GM19328 (cell line): ENCODE measurements around the gene FNDC5.

Source experiments
- ATAC-seq: cut with Tn5 transposase; IDR thresholded peaks from one replicate; pipeline ENCODE4 v1.9.1; 2021; ENCODE audit warnings: mild to moderate bottlenecking, moderate library complexity; ENCODE audit not compliant: unreplicated experiment

Gene FNDC5

DNA sequence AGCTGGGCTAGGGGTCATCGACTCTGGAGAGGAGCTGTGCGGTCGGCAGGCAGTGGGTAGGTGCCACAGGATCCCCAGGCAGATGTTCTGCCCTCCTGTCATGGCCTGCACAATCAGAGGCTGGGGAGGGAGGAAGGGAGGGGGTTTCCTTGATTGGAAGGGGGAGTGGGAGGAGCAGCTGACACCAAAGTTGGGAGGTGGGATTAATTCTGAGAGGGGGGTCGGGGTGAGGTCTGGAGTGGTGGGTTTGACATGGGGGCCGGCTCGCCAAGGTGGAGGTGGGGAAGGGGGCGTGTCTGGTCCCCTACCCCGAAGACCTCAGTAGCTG, 14.9 kb upstream of the FNDC5 start:
- no peak for ATAC-seq

DNA sequence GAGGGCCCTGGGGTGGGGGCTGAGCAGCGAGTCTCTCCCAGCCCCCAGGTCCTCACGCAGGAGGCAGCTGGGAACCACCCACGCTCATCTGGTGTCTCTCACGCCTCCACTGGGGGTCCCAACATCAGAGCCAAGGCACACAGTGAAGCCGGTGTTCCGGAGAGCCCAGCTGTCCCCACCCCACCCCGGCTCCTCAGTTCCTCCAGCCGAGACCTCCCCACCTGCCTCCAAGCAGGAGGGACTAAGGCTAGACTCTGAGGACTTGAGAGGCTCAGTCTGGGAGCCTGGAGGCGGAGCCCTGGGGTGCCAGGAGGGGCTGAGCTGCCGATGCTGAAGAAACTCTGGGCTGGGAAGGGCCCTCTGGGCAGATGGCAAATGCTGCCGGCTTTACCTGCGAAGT, 14.0 kb upstream of the FNDC5 start:
- ATAC-seq, result no peak

DNA sequence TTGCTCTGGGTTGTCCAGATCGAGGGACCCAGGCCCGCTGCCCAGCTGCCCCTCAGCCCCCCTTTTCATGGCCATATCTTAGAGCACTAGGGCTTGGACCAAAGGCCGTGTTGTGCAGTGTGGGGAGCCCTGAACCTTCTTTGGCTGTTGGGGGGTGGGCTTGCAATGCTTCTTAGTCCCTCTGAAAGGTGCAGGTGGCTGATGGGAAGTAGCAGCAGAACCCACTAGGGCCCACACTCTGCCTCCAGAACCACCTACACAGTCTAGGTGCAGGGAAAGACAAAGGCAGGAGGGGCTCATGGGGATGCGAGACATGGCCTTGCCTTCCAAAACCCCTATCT, 13.3 kb upstream of the FNDC5 start:
- ATAC-seq, result no peak

DNA sequence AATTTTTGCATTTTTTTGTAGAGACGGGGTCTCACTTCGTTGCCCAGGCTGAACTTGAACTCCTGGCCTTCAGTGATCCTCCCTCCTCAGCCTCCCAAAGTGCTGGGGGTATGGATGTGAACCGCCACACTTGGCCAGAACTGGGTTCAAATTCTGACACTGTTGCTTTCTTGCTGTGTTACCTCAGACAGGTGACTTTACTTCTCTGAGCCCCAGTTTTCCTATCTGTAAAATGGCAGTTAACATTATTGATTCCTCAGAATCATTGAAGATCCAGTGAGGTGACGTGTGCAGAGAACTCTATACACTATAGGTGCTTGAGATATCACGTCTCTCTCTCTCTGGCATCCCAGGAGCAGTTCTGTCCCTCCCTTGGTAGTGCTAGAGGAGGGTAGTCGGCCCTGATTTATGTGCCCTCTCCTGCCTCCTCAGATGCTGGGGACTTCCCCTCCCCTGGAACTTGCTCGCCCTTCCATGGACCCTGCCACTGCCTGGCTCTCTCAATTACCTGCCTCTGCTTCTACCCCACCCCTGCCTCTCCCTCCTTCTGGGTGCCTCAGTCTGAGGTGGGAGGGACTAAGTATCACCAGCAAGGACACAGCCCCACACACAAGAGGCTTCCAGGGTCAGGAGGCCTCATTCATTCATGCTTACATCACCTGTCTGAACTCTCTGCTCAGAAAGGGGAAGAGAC, 12.8 kb upstream of the FNDC5 start:
- ATAC-seq, result no peak

DNA sequence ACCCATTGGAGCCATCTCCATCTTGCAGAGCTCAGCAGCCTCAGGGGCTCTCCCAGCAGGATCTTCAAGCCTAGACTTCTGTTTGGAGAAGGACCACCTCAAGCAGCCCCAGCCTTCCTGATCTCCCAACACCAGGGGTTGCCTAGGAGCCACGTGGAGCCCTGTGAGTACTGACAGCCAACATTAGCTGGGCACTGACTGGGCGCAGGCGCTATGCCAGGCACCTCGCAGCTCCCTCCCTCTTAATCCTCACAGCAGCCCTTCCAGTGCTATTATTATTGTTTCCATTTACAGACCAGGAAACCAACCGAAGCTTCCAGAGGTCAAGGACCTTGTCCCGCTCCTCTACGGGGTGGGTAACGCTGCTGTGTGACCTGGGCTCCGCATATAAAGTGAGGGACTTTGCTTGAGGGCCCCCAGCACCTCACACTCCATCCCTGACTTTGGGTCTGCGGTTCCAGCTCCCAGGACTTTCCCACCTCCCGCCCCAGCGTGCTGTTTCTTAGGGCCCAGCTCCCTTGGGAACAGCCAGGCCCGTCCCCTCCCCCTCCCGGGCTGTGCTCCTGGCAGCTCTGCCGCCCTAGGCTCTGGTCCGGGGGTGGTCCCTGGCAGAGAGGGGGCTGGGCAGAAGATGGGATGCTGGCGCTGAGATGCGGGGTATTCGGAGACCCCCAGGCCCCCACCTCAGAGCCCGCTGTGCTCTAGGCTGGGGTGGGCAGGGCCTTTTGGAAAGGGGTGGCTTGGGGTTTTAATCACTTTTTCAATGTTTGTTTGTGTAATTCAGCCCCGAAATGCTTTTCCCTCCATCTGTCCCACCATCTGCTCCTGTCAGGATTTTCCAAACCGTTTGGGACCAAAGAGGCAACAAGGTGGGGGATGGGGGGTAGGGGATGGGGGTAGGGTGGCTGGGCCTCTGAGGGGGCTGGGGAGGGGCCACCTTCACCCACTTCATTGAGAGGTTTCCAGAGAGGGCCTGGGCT, 11.4 kb upstream of the FNDC5 start:
- ATAC-seq, result no peak

DNA sequence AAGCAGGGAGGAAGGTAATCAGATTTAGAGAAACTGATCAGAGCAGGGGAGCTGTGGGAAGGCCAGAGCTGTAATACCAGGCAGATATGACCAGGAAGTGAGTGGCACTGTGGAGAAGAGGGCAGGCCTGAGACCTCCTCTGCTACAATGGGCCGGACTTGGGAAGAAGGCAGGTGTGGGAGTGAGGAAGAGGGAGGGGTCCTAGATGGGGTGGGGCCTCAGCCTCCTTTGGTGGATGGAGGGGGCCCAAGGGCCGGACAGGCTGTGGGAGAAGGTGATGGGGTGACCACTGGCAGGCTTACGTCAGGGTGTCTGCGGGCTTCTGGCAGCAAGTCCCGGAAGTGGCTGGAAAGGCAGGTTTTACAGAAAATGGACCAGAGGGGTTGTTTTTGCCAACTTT, 10.6 kb upstream of the FNDC5 start:
- no peak for ATAC-seq

DNA sequence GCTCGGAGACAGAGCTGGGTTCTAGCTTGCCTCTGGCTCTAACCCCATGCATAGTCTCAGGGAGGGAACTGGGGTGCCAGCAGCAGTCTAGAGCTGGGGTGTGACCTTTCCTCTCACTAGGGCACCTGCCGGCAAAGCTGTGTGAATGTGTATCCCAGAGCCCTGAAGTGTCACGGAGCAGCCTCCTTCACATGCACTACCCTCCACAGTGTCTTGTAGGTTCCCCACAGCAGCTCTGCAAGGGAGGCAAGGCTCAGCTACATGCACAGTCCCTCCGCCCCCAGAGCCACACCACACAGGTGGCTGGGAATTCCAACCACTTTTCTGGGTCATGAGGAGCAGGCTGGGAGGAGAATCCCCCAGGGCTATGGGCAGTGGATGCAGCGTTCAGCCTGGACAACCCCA, 7.9 kb upstream of the FNDC5 start:
- no peak for ATAC-seq

DNA sequence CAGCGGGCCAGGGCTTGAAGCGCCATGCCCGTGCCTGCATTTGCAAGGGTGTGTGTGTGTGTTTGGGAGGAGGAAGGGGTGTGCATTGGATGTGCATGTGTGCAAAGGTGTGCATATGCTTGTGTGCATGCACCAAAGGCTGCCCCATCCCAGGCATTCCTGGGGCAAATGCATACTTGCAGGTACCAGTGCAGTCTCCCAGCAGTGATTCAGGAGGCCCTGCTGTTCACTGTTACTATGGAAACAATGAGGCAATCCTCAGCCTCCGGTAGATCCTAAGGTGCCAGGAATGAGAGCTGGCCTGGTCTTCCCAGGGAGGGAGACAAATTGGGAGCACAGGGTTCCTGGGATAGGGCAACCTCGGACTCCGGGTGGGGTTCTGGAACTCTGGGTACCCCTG, 7.5 kb upstream of the FNDC5 start:
- ATAC-seq, result no peak

DNA sequence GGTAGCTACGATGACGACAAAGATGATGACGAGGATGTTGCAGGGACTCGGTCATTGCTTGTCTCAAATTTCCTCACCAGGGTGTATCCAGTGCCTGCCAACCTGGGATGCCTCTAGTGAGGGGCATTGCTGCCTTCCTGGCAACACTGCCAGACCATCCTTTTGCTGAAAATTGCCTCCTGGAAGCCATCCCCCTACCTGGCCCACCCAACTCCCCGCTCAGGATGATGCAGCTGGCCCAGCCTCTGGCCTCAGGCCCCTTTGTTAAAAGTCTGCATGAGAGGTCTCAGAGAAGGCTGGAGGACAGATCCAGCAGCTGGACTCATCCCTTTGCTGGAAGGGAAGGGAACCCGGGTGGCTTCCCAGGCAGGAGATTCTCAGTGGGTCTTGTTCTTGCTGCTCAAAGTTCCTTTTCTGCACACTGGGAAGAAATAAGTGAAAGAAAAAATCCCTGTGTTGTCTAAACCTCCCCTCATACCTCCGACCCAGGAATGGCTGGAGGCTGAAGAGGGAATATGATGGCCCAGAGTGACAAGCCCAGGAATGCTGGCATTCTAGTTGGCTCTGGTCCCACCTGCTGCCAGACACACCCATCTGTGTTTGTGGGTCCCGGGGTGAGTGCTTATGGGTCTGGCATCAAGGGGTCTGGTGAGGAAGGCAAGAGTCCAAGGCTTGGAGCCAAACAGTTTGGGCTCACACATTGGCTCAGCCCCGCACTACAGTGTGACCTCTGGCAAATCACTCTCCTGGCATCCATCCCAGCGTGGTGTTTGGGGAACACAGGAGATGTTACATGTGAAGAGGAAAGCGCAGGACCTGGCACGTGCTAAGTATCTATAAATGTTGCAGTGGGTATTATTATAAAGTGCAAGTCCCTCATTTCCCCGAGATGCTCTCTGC, 6.7 kb upstream of the FNDC5 start:
- no peak for ATAC-seq

DNA sequence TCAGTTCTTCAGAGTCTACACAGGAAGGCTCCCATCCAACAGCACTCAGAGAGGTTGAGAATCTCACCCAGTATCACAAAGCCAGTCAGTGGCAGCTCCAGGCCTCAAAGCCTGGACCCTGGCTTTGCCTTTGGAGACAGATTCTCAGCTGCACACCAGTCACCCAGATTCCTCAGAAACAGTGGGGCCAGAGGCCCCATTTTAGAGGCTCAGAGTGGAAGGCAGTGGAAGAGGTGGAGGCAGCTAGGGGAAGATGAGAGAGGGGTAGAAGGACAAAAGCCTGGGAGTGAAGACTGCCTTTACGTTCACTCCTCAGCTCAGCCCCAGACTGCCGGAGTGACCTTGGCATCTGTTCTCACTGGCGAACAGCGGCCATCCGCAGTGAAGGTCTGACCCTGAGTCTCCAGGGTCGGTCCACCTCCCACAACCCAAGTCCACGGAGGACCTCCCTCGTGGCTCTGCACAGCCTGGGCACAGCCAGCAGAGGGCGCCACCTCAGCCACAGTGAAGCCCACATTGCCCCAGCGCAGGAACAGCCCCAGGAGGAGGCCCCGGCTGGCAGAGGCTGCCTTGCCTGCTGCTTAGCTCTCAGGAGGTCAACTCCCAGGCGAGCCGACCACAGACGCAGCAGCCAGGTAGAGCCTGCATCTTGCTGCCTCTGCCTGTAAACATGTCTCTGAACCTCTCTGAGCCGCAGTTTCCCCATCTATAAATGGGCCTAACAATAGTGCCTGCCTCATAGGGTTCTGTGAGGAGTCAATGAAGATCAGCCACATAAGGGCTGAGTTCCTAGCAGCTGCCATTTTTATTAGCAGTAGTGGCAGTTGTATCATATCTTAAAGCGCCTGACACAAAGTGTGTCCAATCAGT, 5.9 kb upstream of the FNDC5 start:
- no peak for ATAC-seq

DNA sequence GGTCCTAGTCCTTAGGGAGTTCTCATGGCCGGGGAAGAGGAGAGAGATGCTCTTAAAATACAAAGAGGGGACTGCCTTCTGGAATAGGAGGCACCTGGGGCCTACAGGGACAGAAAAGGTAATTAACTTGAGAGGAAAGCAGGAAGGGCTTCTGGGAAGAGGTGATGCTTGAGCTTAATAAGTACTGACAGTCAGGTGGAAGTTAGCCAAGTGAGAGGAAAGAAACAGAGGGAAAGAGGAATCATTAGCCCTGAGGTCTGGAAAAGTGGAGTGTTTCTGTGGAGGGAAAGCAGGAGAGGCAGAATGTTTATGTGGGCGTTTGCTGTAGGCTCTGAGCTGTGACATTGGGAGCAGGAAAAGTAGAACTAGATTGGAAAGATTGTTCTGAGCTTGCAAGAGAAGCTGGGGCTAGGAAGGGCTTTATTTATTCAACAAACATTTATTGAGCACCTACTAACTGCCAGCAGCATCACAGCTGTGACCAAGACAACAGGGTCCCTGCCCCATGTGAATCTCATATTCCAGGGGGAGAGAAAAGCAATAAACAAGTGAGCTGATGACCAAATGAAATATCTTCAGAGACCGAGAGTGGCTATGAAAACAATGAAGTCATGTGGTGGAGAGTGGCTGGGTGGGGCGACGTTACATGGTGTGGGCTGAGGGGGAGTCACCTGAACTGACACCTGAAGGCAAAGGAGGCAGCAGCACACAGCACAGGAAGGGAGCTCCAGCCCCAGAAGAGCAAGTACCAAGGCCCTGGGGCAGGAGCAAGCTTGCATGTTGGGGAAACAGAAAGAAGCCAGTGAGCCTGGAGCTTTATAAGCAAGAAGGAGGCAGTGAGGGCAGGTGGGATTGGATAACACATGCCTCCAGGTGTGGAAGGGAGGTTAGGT, 4.4 kb upstream of the FNDC5 start:
- no peak for ATAC-seq

DNA sequence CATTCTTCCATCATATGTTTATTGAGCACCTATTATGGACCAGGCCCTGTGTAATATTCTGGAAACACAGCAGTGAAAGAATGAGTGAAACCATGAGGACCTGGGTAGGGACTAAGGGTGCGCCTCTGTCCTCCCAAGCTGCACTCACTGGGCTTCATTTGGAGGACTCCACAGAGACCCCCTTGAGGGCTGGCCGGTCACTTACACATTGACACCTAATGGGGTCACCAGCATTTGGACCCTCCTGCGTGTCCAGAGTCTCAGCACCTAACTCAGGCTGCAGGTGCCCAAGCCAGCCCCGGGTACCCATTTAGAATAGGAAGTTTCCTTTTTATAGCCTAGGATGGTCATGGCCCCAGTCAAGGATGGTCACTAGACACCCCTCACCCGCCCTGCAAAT, 2.8 kb upstream of the FNDC5 start:
- no peak for ATAC-seq

DNA sequence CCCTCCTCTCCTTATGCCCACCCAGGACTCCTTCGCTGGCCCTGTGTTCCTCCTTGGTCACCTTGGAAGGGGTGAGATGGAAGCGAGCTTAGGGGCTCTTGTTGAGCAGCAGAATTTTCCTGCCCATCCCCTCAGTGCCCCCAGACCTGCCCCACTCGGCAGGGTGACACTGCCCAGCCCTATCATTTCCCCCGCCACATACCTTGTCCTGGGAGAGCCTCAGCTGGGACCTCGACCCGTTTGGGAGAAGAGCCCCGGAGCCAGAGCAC, 1.4 kb upstream of the FNDC5 start:
- ATAC-seq, result no peak

DNA sequence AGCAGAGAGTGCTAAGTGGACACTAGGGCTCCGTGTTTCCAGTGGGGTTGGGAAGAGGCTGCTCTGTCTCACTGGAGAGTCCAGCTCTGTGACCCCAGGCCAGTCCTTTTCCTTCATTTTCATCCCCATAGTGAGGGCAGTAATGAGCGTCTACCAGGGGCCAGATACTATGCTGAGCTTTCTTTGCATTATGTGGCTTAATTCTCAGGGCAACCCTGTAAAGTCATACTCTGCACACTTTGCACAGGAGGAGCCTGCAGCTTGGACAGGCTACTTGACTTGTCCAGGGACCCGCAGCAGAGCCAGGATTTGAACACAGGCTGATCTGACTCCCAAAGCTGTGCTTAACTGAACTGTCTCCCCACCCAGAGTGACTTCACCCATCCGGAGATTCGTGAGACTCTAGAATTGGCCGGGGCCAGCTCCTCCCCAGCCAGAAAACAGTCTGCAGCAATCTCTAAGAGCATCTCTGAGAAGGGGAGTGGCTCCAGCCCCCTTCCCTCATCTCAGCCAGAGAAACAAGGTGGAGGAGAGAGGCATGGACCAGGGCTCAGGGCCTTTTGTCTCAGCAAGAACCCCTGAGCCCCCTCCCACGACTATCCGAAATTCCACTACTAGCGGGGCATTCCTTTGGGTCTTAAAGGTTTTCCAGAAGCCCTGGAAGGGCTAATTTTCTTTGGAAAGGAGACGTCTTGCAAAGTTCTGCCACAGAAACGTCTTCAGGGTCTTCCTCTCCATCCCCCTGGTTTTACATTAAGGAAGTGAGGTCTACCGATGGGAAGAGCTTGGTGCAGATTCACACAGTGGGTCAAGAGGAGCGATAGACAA, 866 bp upstream of the FNDC5 start:
- ATAC-seq, result no peak

DNA sequence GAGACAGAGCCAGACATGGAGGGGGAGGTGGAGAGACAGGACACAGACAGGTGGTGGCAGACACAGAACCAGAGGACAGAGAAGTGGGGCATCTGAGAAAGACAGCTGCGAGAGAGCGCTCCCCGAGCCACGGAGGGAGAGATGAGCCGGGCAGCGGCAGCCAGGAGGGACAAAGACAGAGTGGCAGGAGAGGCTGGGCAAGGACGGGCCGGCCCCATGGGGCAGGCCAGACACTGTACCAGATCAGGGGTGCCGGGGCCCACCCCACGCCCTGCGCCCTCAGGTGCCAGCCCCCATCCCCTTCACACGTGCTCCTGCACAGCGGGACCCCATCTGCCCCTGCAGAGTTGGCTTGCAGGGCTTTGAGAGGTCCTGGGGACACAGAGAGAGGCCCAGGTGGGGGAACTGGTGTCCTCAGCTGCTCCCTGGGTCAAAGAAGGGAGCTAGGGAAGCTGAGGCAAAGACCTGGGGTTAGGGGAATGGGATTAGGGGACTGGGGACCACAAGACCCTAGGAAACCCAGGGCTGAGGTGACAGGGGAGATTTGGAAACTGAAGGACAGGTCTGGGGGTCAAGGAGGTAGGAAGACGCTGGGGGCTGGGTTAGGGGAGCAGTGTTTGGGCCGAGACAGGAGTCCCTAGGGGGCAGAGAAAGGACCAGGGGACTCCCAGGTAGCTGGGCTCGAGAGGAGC, 643 bp downstream of the FNDC5 start:
- ATAC-seq, result no peak

DNA sequence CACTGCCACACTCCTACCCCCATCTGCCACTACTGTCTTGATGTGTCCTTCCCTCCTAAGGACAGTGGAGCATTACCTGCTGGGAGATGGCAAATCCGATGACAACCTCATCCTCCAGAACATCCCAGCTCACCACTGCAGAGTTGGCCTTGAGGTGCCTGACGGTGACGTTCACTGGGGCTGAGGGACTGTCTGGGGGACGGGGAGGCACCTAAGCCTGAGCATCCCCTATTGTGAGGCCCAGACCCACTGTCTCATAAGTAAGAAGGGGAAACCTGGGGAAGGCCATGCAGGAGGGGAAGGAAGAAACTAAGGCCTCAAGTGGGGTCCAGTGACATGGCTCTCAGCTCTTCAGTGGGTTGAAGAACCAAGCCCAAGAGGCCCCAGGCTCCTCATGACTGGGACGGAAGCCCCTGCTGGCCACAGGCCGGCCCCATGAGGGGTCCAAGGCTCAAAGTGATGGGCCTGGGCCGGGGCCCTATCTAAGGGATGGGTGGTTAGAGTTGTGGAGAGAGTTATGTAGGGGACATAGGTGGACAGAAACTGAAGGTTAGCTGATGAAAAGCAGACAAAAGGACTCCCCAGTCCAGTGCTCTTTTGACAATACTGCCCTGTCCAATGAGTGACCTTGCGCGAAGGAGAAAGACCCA, 1.8 kb downstream of the FNDC5 start:
- no peak for ATAC-seq

DNA sequence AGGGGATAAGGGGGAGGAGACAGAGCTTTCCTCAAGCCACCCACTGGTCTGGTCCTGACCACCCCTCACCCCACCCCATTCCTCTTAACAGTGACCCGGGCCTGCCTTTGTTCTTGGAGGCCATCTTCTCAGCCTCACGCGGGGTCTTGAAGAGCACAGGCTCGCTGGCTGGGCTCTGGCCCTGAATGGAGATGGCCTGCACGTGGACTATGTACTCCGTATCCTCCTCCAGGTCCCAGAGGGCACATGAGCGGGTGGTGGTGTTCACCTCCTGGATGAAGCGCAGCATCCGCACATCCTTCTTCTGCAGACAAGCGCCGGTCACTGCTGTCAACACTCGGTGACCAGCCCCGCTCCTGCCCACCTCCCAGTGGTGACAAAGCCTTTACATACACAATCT, 2.6 kb downstream of the FNDC5 start:
- no peak for ATAC-seq

DNA sequence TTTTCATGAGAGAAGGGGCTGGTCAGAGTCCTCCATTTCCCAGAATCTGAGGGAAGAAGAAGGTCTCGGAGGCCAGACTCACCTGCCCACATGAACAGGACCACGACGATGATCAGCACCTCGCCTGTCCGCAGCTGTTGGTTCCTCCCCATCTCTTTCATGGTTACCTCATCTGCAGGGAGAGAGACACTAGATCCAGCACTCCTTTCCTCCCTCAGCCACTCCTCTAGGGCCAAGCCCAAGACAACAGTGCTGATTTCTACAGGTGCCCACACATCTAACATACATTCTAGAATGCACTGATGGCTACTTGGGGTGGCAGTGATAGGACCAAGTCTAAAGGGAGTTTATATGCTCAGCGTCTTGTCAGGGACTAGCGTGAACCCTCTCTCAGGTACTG, 3.0 kb downstream of the FNDC5 start:
- ATAC-seq, result no peak
